ENCODE results near the gene SAP30L.

DNA sequence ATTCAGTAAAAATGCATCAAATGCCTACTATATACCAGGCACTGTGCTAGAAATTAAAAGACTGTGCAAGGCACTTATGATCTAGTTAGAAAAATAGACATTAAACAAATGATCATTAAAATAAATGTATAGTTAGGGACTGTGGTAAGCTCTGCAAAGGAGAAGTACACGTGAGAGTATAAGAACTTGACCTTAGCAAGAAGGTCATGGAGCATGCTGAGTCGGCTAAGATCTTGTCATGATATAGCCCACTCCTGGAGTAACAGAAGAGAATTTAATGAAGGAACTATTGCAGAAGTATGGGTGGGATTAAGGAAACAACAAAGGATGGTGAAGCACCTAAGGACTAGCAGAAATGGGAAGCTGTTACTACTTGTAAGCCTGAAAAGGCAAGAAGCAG lies 23.5 kb upstream of the SAP30L start:
- TF ChIP-seq, protein P1, sequence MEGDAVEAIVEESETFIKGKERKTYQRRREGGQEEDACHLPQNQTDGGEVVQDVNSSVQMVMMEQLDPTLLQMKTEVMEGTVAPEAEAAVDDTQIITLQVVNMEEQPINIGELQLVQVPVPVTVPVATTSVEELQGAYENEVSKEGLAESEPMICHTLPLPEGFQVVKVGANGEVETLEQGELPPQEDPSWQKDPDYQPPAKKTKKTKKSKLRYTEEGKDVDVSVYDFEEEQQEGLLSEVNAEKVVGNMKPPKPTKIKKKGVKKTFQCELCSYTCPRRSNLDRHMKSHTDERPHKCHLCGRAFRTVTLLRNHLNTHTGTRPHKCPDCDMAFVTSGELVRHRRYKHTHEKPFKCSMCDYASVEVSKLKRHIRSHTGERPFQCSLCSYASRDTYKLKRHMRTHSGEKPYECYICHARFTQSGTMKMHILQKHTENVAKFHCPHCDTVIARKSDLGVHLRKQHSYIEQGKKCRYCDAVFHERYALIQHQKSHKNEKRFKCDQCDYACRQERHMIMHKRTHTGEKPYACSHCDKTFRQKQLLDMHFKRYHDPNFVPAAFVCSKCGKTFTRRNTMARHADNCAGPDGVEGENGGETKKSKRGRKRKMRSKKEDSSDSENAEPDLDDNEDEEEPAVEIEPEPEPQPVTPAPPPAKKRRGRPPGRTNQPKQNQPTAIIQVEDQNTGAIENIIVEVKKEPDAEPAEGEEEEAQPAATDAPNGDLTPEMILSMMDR (IDR thresholded peaks at IDR 0.05): no peak
- TF ChIP-seq POLR2A (IDR thresholded peaks at IDR 0.05): no peak
